ENCODE data around the gene SAXO2.
"Not testable (repeated sequence)": the region's sequence is repeated elsewhere in the genome, so short reads cannot be mapped to it uniquely, and the experiment has no call there.

The SAXO2 gene

DNA sequence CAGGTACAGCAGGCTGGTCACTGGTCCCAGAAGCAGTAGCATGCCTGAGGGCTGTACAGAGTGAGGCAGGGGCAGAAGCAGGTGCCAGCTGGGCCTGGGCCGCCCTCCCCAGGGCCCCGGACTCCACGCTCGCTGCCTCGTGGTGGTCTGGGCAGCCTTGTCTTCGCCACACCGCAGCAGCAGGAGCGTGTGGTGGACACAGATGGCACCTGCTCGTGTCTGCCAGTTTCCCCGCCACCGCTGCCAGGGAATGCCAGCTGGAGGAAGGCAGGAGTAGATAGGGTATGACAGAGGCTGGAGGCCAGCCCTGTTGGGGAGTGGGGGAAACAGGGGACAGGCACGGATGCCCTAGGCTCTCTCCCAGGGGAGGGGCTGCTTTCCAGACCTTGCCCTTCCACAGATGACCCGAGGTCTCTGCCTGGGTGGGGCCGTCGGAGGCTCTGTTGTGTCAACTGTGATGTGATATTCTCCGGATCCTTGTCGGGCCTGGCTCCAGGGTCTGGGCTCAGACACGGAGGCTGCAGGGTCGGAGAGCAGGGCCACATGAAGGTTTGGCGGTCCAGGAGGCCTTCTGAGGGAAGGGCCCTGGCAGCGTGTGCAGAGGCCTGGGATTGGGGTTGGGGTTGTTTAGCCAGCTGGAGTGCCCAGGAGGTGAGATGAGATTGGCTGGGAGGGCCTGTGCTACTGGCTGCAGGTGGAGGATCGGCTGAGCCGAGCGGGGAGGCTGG is 53.1 kb downstream of the SAXO2 start:
- no peak for DNase-seq

DNA sequence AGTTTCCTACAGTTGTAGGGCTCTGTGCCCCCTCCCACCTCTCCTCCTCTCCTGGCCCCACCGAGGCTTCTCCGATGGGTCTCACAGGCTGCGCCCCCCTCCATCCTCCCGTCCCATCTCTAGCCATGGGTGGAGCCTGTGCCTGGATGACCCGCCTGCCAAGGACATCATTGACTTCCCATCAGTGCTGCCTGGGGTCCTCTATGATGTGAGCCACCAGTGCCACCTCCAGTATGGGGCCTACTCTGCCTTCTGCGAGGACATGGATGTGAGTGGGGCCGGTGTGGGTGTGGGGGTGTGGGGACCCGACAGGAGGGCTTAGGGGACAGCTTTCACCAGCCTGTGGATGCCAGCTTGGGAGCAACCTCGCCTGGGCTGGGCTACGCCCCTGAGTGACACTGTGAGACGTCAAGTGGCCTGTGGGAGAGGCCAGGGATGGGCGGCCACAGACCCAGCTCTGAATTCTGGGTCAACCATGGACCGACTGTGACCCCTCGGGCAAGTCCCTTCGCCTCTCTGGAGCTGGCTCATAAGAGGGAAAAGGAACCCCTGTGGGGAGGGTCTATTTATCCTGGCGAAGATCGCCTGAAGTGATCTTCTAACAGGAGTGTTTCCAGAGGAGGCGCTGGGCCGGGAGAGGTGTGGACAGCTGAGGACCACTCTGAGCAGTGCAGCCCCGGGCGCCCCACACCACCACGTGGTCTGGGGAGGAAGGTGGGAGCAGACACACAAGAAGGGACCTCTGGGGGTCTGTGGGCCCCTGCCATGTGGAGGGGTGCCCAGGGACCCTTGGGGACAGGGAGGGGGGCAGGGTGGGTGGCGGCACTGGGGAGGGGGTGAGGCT is 53.9 kb downstream of the SAXO2 start:
- not testable (repeated sequence) for DNase-seq

DNA sequence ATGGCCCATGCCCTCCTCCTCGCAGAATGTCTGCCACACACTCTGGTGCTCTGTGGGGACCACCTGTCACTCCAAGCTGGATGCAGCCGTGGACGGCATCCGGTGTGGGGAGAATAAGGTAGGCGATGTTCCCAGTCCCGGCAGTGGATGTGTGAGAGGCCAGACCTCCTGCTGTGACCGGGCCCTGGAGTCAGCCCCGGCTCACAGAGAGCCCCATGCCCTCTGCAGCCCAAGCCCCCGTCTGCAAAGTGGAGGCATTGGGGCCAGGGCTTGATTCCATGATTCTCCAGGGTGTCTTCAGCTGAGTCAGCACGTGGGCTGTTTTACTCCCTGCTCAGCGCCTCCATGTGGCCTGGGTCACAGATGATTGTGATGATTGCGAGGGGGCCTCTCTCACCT is 54.5 kb downstream of the SAXO2 start:
- DNase-seq: no peak

DNA sequence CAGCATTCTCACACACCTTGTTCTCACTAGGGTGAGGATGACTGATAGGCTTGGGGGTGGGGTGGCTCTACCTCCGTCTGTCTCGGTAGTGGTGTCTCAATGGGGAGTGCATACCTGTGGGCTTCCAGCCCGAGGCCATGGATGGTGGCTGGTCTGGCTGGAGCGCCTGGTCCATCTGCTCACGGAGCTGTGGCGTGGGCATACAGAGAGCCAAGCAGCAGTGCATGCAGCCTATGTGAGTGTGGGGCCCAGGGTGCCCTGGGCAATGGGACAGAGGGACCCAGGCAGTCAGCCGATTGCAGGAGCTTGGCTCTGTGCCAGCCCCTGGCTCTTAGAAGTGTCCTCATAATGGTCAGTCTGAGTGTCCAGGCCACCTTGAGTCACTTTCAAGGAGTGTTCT is 54.9 kb downstream of the SAXO2 start:
- not testable (repeated sequence) for DNase-seq

DNA sequence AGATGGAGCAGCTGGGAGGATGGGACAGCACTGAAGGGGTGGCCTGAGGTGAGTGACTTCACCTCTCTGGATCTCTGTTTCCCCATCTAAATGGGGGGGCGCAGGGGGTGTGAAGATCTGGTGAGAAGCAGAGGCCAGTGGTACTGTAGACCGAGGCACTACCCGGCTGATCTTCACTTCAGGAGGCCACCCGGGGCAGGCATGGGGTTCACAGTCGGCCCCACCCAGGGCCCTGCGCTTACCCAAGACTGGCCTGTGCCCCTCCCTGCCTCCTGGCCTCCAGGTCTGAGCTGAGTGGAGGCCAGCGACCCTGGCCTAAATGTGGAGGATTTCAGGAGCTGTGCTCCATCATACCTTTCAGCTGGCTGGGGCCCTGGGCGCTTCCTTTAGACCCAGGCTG is 55.7 kb downstream of the SAXO2 start:
- not testable (repeated sequence) for DNase-seq

DNA sequence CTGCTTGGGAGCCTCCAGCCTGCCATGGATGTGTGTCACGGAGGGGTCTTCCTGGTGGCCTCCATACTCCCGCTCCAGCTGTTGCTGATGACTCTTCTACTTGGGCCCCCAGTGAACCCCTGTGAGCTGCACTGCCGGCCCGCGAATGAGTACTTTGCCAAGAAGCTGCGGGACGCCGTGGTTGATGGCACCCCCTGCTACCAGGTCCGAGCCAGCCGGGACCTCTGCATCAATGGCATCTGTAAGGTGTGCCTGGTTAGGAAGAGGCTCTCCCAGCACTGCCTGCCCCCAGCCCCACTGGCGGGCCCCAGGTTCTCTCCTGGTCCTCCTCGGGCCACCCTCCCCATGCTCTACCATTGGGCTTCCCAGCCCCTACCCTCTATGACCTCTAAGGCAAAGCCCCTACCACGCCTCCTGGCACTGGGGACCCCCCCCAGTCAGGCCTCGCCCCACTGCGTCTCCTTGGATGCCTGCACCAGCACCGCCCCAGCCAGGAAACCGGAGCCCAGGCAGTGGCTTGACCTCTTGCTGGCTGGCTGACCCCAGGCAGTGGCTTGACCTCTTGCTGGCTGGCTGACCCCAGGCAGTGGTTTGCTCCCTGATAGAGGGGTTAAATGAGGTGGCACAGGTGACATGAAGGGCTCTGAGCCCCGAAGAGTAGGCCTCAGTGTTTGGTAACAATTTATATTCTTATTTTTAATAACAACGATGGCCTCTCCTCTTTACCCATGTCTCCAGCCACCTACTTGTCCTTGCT is 57.1 kb downstream of the SAXO2 start:
- DNase-seq: not testable (repeated sequence)

DNA sequence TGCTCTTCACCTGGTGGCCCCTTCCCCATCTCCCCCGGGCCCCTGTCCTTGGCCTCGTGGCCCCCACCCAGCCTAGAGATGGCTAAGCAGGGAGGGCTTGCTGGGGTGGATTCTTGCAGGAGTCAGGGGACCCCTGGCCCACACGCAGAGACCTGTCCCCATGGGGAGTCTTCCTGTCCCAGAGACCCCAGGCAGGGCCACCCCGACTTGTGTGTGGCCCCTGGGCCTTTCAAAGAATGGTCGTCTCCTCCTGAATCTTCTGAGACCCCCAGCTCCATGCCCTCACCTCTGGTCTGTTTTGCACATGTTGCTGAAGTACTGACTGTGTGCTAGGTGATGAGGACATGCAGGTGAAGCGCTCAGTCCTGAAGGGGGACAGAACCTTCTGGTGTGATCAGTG is 58.2 kb downstream of the SAXO2 start:
- DNase-seq: not testable (repeated sequence)

DNA sequence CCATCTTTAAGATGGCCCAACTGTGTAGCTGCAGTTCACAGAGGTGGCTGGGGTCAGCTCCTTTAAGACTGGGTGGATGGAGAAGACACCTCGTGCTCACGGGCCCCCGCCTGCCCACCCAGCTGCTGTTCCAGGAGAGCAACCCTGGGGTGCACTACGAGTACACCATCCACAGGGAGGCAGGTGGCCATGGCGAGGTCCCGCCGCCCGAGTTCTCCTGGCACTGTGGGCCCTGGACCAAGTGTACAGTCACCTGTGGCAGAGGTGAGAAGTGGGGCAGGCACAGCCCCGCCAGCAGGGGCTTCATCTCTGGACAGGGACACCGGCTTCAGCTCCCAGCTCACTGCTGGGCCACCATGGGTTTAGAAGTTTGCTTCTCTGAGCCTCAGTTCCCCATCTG is 59.9 kb downstream of the SAXO2 start:
- not testable (repeated sequence) for DNase-seq

DNA sequence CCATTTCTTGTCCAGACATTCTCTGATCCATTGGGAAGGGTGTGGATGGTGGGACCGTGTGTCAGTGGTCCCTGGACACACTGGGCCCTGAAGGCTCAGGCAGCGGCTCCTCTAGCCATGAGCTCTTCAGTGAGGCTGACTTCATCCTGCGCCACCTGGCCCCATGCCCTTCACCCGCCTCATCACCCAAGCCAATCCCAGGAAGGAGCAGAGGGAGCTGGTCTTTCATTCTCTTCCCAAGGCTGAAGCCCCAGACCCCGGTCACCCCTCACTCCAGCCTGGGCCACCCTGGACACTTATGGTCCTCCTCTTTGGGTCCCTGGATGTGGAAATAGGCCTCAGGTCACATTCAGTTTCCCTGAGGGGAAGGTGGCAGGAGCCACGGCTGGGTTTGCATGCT is 62.2 kb downstream of the SAXO2 start:
- DNase-seq: not testable (repeated sequence)

DNA sequence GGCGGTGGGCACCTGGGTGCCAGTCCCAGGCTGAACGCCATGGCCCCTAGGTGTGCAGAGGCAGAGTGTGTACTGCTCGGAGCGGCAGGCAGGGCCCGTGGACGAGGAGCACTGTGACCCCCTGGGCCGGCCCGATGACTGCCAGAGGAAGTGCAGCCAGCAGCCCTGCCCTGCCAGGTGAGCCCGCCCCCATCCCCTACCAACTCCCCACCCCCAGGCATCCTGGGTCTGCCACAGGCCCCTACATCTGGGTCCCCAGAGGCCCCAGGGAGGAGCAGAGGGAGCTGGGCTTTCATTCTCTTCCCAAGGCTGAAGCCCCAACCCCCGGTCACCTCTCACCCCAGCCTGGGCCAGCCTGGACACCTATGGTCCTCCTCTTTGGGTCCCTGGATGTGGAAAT is 63.0 kb downstream of the SAXO2 start:
- DNase-seq: not testable (repeated sequence)

DNA sequence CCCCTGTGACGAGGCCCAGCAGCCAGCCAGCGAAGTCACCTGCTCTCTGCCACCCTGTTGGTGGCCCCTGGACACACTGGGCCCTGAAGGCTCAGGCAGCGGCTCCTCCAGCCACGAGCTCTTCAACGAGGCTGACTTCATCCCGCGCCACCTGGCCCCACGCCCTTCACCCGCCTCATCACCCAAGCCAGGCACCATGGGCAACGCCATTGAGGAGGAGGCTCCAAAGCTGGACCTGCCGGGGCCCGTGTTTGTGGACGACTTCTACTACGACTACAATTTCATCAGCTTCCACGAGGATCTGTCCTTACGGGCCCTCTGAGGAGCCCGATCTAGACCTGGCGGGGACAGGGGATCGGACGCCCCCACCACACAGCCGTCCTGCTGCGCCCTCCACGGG is 64.3 kb downstream of the SAXO2 start:
- DNase-seq: not testable (repeated sequence)

DNA sequence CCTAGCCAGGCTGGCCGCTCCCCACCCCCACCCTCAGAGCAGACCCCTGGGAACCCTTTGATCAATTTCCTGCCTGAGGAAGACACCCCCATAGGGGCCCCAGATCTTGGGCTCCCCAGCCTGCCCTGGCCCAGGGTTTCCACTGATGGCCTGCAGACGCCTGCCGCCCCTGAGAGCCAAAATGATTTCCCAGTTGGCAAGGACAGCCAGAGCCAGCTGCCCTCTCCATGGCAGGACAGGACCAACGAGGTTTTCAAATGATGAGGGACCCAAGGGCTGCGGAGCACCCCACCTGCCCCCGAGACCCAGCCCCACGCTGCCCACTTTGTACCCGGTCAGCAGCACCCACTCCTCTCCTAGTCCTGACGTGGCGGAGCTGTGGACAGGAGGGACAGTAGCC is 64.8 kb downstream of the SAXO2 start:
- DNase-seq: not testable (repeated sequence)

DNA sequence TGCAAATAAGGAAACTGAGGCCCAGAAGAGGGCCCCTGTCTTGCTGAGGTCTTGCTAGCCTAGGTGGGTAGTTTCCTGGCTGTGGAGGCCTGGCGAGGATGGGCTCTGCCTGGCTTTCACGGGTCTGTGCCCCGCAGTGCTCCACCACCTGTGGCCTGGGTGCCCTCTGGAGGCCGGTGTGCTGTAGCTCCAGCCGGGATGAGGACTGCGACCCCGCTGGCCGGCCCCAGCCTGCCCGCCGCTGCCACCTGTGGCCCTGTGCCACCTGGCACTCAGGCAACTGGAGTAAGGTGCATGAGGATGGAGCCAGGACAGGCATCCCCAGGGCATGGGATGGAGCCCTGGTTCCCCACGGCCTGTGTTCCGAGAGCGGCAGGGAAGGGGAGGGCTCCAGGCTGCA is 66.4 kb downstream of the SAXO2 start:
- DNase-seq: not testable (repeated sequence)

DNA sequence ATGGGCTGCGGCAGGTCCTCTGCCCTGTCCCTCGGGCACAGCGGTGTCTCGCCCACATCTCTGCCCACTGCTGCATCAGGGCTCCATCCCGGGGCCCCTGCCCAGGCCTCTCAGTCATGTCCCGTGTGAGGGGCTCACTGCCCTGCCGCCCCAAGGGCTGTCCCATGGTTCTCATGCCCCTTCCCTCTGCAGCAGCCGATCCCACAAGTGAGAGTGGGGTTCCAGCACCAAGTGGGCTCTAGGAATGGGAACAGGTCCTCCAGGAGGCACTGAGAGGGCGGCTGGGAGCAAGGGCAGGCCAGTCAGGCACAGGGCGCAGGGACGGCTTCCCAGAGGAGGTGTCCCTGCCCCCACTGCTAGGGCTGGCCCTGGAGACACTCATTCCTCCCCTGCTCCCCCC is 68.3 kb downstream of the SAXO2 start:
- not testable (repeated sequence) for DNase-seq

DNA sequence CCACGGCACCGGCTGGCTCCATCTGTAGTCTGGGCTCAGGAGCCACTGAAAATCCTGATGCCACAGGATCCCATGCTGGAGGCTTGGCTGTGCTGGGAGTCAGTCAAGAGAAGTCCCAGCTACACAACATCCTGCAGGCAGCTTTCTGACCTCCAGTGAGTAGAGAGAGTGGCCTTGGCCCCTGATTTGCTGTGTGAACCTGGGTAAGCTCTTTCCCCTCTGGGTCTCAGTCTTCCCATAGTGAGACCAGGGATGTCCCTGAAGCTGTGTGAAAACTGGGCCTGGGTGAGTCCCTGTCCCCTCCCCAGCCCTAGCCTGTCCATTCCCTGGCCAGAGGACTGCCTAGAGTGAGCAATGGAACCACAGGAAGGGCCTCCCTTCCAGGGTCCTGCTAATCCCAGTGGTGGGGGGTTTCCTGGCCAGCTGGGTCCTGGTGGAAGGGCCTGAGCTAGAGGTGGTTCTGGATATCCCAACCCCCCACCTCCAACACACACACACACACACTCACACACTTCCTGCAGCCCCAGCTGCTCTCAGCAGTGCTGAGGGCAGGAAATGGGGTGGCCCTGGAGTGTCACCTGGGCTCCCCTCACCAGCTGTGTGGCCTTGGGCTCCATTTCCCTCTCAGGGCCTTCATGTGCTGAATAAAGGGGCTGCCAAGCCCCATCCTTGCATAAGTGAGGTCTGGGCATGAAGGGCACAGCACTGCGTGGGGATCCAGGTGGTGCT is 69.1 kb downstream of the SAXO2 start:
- DNase-seq: not testable (repeated sequence)

DNA sequence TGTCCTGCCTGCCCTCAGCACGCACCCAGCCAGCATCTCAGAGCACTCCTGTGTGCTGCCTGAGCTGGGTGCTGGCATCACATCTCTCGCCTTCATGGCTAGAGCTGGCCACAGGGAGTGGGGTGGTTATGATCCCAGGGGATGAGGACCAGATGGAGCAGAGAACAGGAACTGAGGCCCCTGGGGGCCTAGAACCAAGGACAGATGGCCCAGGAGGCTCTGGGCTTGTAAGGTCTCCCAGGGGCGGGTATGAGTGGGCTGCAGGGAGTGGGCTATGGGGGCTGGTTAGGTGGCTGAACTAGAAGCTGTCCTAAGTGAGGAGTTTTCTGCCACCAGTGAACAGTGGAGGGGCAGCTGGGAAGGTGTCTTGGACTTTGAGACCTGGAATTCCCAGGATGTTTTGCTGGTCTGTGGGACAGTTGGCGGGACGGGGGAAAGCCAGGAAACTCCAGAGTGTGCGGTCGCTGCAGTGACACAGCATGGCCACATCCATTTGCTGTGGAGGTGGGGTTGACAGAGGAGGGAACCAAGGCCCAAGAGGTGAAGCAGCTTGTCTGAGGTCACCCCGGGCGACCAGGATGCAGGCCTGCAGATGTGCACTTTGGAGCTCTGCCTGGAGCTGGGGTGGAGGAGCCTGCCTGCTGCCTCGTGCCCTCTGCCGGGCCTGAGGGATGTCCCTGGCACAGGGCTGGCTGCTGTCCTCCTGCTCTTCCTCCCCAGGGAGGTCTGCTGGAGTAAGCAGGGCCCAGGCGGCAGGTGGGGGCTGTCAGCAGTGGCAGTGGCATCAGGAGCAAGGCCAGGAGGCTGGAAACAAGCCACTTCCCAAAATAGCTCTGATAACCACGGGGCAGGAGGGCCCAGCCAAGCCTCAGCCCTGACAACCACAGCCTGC is 70.3 kb downstream of the SAXO2 start:
- DNase-seq: peak; percentile 68

DNA sequence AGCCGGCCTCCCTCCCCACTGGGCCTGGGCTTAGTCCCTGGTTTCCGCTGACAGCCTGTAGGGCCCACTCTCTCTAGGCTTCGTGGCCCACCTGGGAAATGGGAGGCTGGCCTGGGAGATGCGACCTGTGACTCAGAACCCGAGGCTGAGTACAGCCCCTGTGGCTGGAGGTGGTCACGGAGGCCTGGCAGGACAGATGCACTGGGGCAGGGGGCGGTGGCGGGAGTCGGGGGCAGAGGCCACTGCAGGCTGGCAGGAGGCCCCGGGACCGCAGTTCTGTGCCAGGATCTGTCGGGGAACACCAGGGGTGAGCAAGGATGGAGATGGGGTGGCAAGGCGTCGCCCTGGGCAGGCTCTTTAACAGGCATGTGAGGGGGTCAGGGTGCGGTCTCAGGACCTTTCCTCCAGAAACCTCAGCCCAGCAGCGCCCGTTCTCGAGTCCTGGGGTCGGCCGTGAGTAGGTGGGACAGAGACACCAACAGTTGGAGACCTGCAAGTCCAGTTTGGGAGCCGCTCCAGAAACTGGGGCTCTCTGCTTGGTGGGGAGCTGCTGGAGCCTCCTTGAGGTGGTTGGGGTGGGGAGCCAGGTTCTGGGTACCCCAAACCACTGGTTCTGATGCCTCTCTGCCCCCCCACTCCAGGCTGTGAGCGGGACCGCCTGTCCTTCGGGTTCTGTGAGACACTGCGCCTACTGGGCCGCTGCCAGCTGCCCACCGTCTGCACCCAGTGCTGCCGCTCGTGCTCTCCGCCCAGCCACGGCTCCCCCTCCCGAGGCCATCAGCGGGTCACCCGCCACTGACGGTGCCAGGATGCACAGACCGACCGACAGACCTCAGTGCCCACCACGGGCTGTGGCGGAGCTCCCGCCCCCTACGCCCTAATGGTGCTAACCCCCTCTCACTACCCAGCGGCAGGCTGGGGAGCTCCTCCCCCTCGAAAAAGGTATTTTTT is 71.3 kb downstream of the SAXO2 start:
- not testable (repeated sequence) for DNase-seq
